HG03159 (cell line): ENCODE measurements around the gene EQTN.
"Not testable (repeated sequence)": the region's sequence is repeated elsewhere in the genome, so short reads cannot be mapped to it uniquely, and the experiment has no call there.

Experiments used
- ATAC-seq: cut with Tn5 transposase; IDR thresholded peaks from one replicate; pipeline ENCODE4 v1.9.1; 2021; ENCODE audit warnings: mild to moderate bottlenecking, moderate library complexity; ENCODE audit not compliant: unreplicated experiment

The EQTN gene

DNA sequence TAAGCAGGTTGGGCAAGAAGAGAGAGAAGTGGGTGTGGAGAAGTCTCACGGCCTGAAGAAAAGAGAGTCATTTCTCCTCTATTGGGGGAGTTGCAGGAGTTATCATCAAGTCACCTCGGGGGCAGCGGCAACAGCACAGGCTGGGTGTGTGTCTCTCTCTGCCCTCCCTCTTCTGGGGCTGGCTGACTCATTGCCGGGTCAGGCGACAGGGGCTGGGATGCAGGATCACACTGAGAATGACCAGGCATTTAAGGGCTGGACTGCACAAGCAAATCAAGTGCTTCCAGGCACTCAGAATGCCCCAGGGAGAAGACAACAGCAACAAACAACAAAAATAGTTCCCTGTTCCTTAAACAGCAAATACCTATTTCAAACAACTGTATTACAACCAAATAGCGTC, 6.3 kb upstream of the EQTN start:
- ATAC-seq, result no peak

DNA sequence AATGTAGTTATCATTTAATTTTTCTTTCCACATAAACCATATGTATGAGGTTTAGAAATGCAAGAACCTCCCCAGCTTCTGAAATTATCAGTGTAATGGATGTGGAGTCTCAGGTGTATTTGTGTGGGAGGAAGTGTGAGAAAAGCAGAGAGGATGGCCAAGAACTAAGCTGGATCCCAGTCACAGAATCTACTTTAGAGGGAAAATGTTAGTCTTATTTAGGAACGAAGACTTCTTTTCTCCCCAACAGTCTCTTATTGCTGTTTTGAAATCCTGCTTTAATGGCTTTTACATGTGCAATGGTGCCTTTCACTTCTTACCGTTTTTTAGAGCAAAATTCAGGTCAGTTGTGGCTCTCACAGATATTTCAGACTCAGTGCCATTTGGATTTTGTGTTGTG, 3.0 kb downstream of the EQTN start:
- no peak for ATAC-seq

DNA sequence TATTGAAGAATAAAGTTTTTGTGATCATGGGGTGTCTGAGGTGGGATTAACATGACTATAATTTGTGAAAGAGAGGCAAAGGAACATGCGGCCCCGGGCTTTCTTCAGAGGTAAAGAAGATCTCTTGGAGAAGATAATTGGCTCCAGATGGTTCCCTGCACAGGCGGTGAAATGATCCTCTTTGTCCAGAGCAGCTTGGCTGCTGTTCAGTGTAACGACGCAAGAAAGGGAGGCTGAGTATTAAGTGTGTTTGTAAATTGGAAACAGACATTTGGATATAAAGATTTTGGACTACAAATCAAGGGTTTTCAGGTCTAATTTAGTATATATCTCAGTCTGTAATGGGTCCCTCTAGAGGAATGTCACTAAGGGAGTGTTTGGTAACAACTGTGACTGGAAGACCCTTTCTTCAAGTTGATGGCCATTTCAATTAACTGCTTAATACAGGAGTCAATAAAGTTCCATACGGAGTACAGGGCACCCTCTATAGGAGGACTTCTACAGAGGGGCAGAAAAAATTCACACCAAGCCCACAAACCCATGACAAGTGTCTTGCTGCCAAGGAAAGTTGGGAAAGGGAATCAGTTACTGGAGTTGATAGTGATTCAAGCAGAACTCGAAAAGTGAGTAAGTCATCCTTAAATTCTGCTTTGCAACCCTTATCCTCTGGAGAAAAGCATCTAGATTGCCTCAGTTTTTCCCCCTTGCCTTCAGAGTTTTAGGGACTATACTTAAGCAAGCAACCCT, 4.1 kb downstream of the EQTN start:
- ATAC-seq, result no peak

DNA sequence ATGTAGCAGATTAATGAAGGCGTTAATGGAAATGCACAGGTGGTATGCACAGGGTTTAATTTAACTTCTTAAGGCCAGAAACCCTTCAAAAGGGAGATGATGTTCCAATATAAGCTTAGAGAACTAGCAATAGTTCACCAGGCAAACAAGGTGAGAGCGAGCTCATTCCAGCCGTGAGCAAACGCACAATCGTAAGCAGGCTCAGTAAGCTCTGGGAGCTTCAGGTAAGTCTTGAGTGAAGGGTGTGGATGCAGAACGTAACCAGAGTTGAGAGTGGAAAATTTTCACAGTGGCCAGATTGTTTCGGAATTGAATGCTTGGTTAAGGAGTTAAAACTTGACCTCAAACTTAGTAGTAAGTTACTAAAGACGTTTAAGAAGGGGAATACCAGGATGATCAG, 5.7 kb downstream of the EQTN start:
- ATAC-seq, result no peak

- ATAC-seq, result no peak
These were observed 14.7 kb downstream of the EQTN start for GRCh38 chr9:27282269-27282668.

- ATAC-seq, result no peak
These were observed 16.1 kb downstream of the EQTN start for GRCh38 chr9:27280860-27281259.

- ATAC-seq, result no peak
These were observed 16.7 kb downstream of the EQTN start for GRCh38 chr9:27280249-27280648.

DNA sequence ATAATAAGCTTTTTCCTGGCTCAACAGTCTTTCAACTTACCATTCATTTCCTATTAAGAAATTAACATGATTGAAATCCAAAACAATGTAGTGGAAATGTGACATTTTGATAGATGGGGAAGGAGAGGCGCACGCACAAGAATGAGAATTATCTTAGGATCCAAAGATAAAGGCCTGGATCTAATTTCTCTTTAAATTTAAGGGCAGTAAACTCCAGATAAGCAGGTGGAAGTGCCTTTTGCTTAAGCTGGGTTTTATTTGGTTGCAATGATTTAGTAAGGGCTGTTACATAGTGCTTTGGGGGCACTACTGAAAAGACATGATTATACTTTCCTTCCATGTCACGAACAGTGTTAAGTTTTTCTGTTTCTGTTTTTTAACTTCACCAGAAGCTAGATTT, 17.3 kb downstream of the EQTN start:
- ATAC-seq, result no peak

- ATAC-seq, result no peak
These were observed 18.6 kb downstream of the EQTN start for GRCh38 chr9:27278374-27278773.

- peak; percentile 73 for ATAC-seq
These were observed 20.5 kb downstream of the EQTN start for GRCh38 chr9:27276193-27277030.

- ATAC-seq, result no peak
These were observed 23.8 kb downstream of the EQTN start for GRCh38 chr9:27273186-27273585.

DNA sequence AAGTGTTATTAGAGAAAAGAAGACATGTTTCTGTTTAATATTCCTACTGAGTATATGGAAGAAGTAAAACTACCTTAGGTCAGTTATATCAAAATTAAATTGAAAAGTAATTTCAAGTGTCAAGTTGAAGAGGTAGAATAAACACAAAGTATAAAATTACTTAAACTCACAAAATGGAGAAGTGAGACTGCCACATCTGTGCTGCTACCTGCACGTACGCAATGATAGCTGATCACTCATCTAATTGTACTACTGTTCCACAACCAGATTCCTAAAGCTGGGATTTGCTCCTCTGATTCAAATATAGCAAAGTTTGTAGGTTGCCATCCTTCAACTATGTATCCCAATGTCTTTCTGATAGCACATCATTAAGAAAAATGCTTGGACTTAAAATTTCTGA, 24.8 kb downstream of the EQTN start:
- no peak for ATAC-seq

- no peak for ATAC-seq
These were observed 35.3 kb downstream of the EQTN start for GRCh38 chr9:27261517-27262211.

DNA sequence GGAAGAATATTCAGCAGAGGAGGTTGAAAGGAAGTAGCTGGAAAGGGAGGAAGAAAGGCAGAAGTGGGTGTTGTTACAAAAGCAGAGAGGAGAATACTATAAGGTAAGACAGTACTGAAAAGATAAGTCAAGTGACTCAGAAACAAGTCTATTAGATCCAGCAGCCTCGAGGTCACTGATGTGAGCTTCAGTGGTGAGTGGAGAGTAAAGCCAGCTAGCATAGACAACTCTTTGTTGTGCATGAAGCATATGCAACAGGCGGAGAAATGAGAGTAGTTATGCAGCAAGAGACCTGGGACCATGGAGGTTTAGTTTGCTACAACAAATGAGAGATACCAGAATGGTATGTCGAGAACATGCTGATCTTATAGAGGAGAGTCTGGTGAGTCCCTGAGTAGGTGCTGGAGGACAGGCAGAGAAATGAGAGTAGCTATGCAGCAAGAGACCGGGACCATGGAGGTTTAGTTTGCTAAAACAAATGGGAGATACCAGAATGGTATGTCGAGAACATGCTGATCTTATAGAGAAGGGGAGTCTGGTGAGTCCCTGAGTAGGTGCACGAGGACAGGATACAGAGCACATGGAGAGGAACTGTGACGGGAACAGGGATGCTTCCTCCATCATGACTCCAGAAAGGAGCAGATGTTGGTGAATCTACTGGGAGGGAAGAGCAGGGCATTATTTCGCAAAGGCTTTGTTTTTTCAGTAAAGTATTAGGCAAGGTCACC, 36.0 kb downstream of the EQTN start:
- no peak for ATAC-seq

DNA sequence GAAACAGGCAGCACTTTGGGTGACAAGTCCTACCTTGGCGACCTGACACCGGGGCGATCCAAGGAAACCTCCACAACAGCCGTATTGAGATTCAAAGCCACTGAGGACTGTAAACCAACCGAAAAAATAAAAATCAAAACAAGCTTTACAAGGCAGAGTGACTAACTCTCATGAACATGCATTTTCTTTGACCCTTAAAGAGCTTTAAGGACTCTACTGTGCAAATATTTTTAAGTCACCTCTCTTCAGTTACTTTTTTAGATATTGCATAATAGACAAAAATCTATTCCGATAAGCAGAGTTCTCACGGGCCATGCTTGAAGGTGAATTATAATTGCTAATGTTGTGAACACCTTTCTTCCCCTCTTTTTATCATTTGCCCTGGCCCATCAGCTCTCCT, 38.3 kb downstream of the EQTN start:
- no peak for ATAC-seq

GRCh38 chr9:27248702-27249101, 48.2 kb downstream of the EQTN start:
- ATAC-seq, result no peak

DNA sequence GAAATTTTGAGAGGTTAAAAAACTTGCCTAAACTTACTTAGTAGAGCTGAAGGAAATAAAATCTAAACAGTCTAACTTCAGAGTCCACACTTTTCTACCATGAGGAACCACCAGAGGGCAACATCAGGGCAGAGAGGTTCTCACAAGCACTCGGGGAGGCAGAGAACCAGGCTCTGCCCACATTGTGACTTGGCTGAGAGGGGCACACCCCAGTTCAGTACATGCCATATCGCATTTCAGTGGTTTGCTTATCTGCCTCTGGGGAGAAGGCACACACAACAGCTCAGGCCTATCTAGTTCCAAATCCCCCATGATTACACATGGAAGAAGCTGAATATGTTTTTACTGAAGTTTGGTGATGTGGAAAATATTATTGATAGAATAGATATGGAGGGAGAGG, 49.2 kb downstream of the EQTN start:
- peak; percentile 97 for ATAC-seq

- not testable (repeated sequence) for ATAC-seq
These were observed 57.3 kb downstream of the EQTN start for GRCh38 chr9:27239648-27240047.
